Mesenchymal stem cell (in vitro differentiated cells and primary cell): ENCODE data around the gene CHST3.
A peak's percentile ranks its signal among the peaks of the same experiment; 100 is the strongest.

ENCODE experiments used
- DNase-seq: peaks from one replicate; pipeline ENCODE4 v3.0.0-alpha.2; 2013
- H2AFZ ChIP-seq: one replicate; pipeline ENCODE4 v1.6.1; 2013; ENCODE audit warnings: low read depth, mild to moderate bottlenecking, control low read depth, inconsistent platforms, low read length, moderate library complexity
- H2AK5ac ChIP-seq: 2 replicates; pipeline ENCODE4 v1.6.1; 2013; ENCODE audit warnings: low read length, moderate library complexity, mild to moderate bottlenecking, inconsistent platforms; ENCODE audit not compliant: severe bottlenecking
- H2BK120ac ChIP-seq: one replicate; pipeline ENCODE4 v1.6.1; 2013; ENCODE audit warnings: low read depth, mild to moderate bottlenecking, inconsistent platforms, low read length, moderate library complexity
- H2BK12ac ChIP-seq, 2 experiments: one replicate each; pipeline ENCODE4 v1.6.1; 2013; ENCODE audit warnings: inconsistent platforms in 2 of 2, low read length in 2 of 2, mild to moderate bottlenecking in 2 of 2, moderate library complexity in 2 of 2, control low read depth in 1 of 2
- H2BK15ac ChIP-seq: one replicate; pipeline ENCODE4 v1.6.1; 2013; ENCODE audit warnings: mild to moderate bottlenecking, low read depth, inconsistent platforms; ENCODE audit not compliant: poor library complexity, severe bottlenecking
- H2BK5ac ChIP-seq: 2 replicates; pipeline ENCODE4 v1.6.1; 2013; ENCODE audit warnings: low read depth, mild to moderate bottlenecking, low read length, control low read depth, inconsistent platforms; ENCODE audit not compliant: poor library complexity, severe bottlenecking
- H3K14ac ChIP-seq, 2 experiments: one replicate each; pipeline ENCODE4 v1.6.1; 2013; ENCODE audit warnings: inconsistent platforms in 2 of 2, low read length in 2 of 2, control low read depth in 1 of 2, mild to moderate bottlenecking in 1 of 2, moderate library complexity in 1 of 2
- H3K18ac ChIP-seq, 2 experiments: one replicate each; pipeline ENCODE4 v1.6.1; 2013; ENCODE audit warnings: inconsistent platforms in 2 of 2, low read length in 2 of 2, control low read depth in 1 of 2, low read depth in 1 of 2, mild to moderate bottlenecking in 1 of 2
- H3K23ac ChIP-seq, 2 experiments: one replicate each; pipeline ENCODE4 v1.6.1; 2013; ENCODE audit warnings: inconsistent platforms in 2 of 2, low read length in 2 of 2, mild to moderate bottlenecking in 2 of 2, moderate library complexity in 2 of 2, control low read depth in 1 of 2
- H3K27ac ChIP-seq: 2 replicates; pipeline ENCODE4 v1.5.1; 2013; ENCODE audit warnings: mild to moderate bottlenecking, moderate library complexity, low read length, control low read depth, inconsistent platforms; ENCODE audit not compliant: poor library complexity, severe bottlenecking
- H3K27me3 ChIP-seq, 2 experiments: 2 replicates each; pipeline versions ENCODE4 v1.6.1 to v1.7.0; 2013; ENCODE audit warnings: low read length in 2 of 2, mild to moderate bottlenecking in 2 of 2, moderate library complexity in 2 of 2, control low read depth in 1 of 2, inconsistent platforms in 1 of 2; ENCODE audit not compliant: control insufficient read depth in 1 of 2, insufficient read depth in 1 of 2
- H3K36me3 ChIP-seq, 2 experiments: 2 replicates each; pipeline versions ENCODE4 v1.6.1 to v1.7.0; 2013; ENCODE audit warnings: low read length in 2 of 2, control low read depth in 1 of 2, inconsistent platforms in 1 of 2, low read depth in 1 of 2, mild to moderate bottlenecking in 1 of 2; ENCODE audit not compliant: insufficient read depth in 2 of 2, control insufficient read depth in 1 of 2
- H3K4ac ChIP-seq, 2 experiments: one replicate each; pipeline ENCODE4 v1.6.1; 2013; ENCODE audit warnings: inconsistent platforms in 2 of 2, low read length in 2 of 2, mild to moderate bottlenecking in 2 of 2, moderate library complexity in 2 of 2, control low read depth in 1 of 2, low read depth in 1 of 2
- H3K4me1 ChIP-seq: 2 replicates; pipeline ENCODE4 v1.6.1; 2013; ENCODE audit warnings: low read depth, low read length, control low read depth; ENCODE audit not compliant: control insufficient read depth, insufficient read depth
- H3K4me2 ChIP-seq: 2 replicates; pipeline ENCODE4 v1.6.1; 2013; ENCODE audit warnings: low read length, mild to moderate bottlenecking, inconsistent platforms; ENCODE audit not compliant: poor library complexity, severe bottlenecking
- H3K4me3 ChIP-seq, 2 experiments: 2 replicates each; pipeline versions ENCODE4 v1.5.1 to v1.7.0; 2013; ENCODE audit warnings: low read length in 2 of 2, mild to moderate bottlenecking in 2 of 2, control low read depth in 1 of 2, low read depth in 1 of 2; ENCODE audit not compliant: insufficient read depth in 1 of 2
- H3K79me1 ChIP-seq: replicated peaks from 2 replicates; pipeline ENCODE4 v1.6.1; 2013; ENCODE audit warnings: mild to moderate bottlenecking, control low read depth, low read length, inconsistent platforms; ENCODE audit not compliant: poor library complexity, severe bottlenecking
- H3K9ac ChIP-seq: 2 replicates; pipeline ENCODE4 v1.7.0; 2013; ENCODE audit warnings: mild to moderate bottlenecking, low read length, moderate library complexity
- H3K9me3 ChIP-seq: 2 replicates; pipeline ENCODE4 v1.7.0; 2013; ENCODE audit warnings: mild to moderate bottlenecking, low read length; ENCODE audit not compliant: control insufficient read depth
- H4K8ac ChIP-seq: one replicate; pipeline ENCODE4 v1.6.1; 2013; ENCODE audit warnings: inconsistent platforms, mild to moderate bottlenecking, low read length, moderate library complexity
- H4K91ac ChIP-seq: one replicate; pipeline ENCODE4 v1.6.1; 2013; ENCODE audit warnings: mild to moderate bottlenecking, low read length, inconsistent platforms
- WGBS: methylation state at CpG from one replicate; pipeline ENCODE4 v1.1.7; 2013; ENCODE audit warnings: mixed read lengths; 5-methylcytosine and 5-hydroxymethylcytosine counted together

Gene CHST3

DNA sequence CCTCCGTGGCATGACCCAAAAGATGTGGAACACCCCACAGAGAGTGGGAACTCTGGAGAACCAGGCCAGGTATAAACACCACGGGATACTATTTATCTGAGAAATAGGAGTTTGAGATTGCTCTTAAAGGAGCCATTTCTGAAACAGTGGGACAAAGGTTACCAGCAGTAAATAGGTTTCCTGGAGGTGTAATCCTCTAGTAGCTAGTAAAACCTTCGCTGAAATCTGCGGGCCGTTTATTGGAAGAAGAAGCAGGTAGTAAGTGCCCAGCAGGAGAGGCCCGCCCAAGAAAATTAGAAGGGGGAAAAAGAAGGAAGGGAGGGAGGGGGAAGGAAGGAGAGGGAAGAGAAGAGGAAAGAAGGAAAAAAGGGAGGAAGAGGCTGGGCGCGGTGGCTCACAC is 51.6 kb downstream of the CHST3 start:
- no peak overlapping the region for H3K4me2 ChIP-seq
- no peak overlapping the region for H3K9ac ChIP-seq
- no peaks in the 10 kb centered on the region for H3K79me1 ChIP-seq
- H2BK12ac ChIP-seq, result peak overlapping the region in 1 of 2 experiments; percentile 10
- H4K91ac ChIP-seq, result no peak overlapping the region
- H3K9me3 ChIP-seq, result no peaks in the 10 kb centered on the region
- H3K4ac ChIP-seq, result no peak overlapping the region
- peak overlapping the region in 1 of 2 experiments; percentile 28 for H3K18ac ChIP-seq
- H2BK120ac ChIP-seq, result no peak overlapping the region
- H2AFZ ChIP-seq, result no peak overlapping the region
- 87% methylated on average over 8 of the region's 8 CpGs for WGBS
- no peak overlapping the region for H3K23ac ChIP-seq
- H2BK15ac ChIP-seq, result no peak overlapping the region
- no peak overlapping the region for H2BK5ac ChIP-seq
- peaks cover 5% of the 10 kb centered on the region for H3K4me1 ChIP-seq
- no peak overlapping the region for H2AK5ac ChIP-seq
- no peak overlapping the region for H4K8ac ChIP-seq
- no peak for DNase-seq
- no peak overlapping the region for H3K14ac ChIP-seq
- no peak overlapping the region for H3K4me3 ChIP-seq
- peaks cover 13 to 20% of the 10 kb centered on the region in 2 experiments for H3K36me3 ChIP-seq
- H3K27me3 ChIP-seq, result peaks cover 0 to 7% of the 10 kb centered on the region in 2 experiments
- no peak overlapping the region for H3K27ac ChIP-seq

- H4K8ac ChIP-seq, result no peak overlapping the region
- DNase-seq, result no peak
- H3K23ac ChIP-seq, result no peak overlapping the region
- no peak overlapping the region for H3K27ac ChIP-seq
- no peak overlapping the region for H3K4ac ChIP-seq
- H3K9me3 ChIP-seq, result no peaks in the 10 kb centered on the region
- peak overlapping the region in 1 of 2 experiments; percentile 60 for H3K18ac ChIP-seq
- H3K4me2 ChIP-seq, result no peak overlapping the region
- 96% methylated on average over 12 of the region's 13 CpGs for whole genome bisulfite sequencing
- no peak overlapping the region for H3K9ac ChIP-seq
- peaks cover 5% of the 10 kb centered on the region for H3K4me1 ChIP-seq
- H3K79me1 ChIP-seq, result no peaks in the 10 kb centered on the region
- H3K36me3 ChIP-seq, result peaks cover 5 to 11% of the 10 kb centered on the region in 2 experiments
- no peak overlapping the region for H3K4me3 ChIP-seq
- no peak overlapping the region for H4K91ac ChIP-seq
- H2AFZ ChIP-seq, result no peak overlapping the region
- H2BK12ac ChIP-seq, result peak overlapping the region in 1 of 2 experiments; percentile 2
- peaks cover 0 to 7% of the 10 kb centered on the region in 2 experiments for H3K27me3 ChIP-seq
- H2BK120ac ChIP-seq, result peak overlapping the region; percentile 2
- H2BK15ac ChIP-seq, result no peak overlapping the region
- H2BK5ac ChIP-seq, result no peak overlapping the region
- H2AK5ac ChIP-seq, result no peak overlapping the region
- H3K14ac ChIP-seq, result no peak overlapping the region
Observed at GRCh38 chr10:72016608-72017300, 52.6 kb downstream of the CHST3 start.

DNA sequence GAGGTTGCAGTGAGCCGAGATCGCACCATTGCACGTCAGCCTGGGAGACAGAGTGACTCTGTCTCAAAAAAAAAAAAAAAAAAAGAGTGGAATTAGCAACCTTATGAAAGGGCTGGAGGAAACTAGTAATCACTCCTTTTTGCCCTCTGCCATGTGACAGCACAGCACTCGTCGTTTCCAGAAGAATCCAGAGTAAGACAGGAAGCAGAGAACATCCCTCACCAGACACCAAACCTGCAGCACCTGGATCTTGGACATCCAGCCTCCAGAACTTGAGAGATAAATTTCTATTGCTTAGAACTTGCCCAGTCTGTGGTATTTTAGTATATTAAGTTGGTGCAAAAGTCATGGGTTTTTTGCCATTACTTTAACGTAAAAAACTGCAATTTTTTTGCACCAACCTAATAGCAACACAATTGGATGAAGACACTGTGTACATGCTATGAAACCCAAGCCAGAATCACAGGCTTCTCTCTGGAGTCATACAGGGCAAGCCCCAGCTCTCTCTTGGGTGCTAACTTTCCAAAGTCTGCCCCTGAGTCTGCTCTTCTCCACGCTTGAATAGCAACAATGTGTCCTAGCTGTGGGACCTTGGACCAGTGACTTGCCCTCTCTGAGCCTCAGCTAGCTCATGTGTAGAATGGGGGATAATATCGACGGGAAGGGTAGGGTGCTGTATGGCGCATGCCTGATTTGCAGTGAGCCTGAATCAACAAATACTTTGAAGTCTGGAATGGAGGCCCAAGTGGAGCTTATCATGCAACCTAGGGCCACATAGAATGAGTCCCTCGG is 55.1 kb downstream of the CHST3 start:
- Histone ChIP-seq H2AK5ac (no peak overlapping the region), H3K14ac (no peak overlapping the region), H3K79me1 (no peaks in the 10 kb centered on the region), H3K4ac (no peak overlapping the region), H3K4me2 (no peak overlapping the region), H3K4me1 (peaks cover 5% of the 10 kb centered on the region), H2BK12ac (no peak overlapping the region), H3K23ac (no peak overlapping the region), H3K36me3 (no peaks in the 10 kb centered on the region), H4K8ac (no peak overlapping the region), H4K91ac (no peak overlapping the region), H3K9me3 (no peaks in the 10 kb centered on the region), H3K27me3 (peaks cover 0 to 7% of the 10 kb centered on the region in 2 experiments), H2AFZ (no peak overlapping the region), H2BK120ac (no peak overlapping the region), H2BK5ac (no peak overlapping the region), H3K18ac (no peak overlapping the region), H3K27ac (no peak overlapping the region), H2BK15ac (no peak overlapping the region), H3K4me3 (no peak overlapping the region), H3K9ac (no peak overlapping the region)
- DNase-seq, result no peak
- 90% methylated on average over 11 of the region's 11 CpGs for whole genome bisulfite sequencing
